CD4-positive, alpha-beta T cell treated with Interleukin-21 for 1 hour (primary cell): Measurements from ENCODE around the gene POLR2I.

Source experiments
- DNase-seq: peaks from one replicate; pipeline ENCODE4 v3.0.0-alpha.2; 2020

The POLR2I gene

GRCh38 chr19:36131221-36131620 is 16.5 kb upstream of the POLR2I start:
- DNase-seq: peak; percentile 38

- no peak for DNase-seq
Measured at GRCh38 chr19:36128392-36128736, 13.7 kb upstream of the POLR2I start.

GRCh38 chr19:36125557-36125956 is 10.9 kb upstream of the POLR2I start:
- no peak for DNase-seq

- DNase-seq: no peak
Measured at GRCh38 chr19:36121486-36122124, 6.9 kb upstream of the POLR2I start.

GRCh38 chr19:36120984-36121358 is 6.3 kb upstream of the POLR2I start:
- DNase-seq: no peak

GRCh38 chr19:36120092-36120983 is 5.7 kb upstream of the POLR2I start:
- no peak for DNase-seq

GRCh38 chr19:36116344-36116637 is 1.6 kb upstream of the POLR2I start:
- DNase-seq: no peak

- no peak for DNase-seq
Measured at GRCh38 chr19:36115453-36116343, 1.0 kb upstream of the POLR2I start, which contains the start of gene TBCB. Gene TBCB (plus strand): TSS chr19:36115468. CDS start chr19:36115561, 93 bp downstream.

- DNase-seq: peak; percentile 31
Measured at GRCh38 chr19:36113894-36114720, 568 bp downstream of the POLR2I start.

GRCh38 chr19:36113425-36113824 is 1.2 kb downstream of the POLR2I start:
- no peak for DNase-seq

GRCh38 chr19:36112678-36113077 is 2.0 kb downstream of the POLR2I start:
- DNase-seq: no peak

- no peak for DNase-seq
Measured at GRCh38 chr19:36111200-36111539, 3.5 kb downstream of the POLR2I start.

- DNase-seq: no peak
Measured at GRCh38 chr19:36110487-36111199, 4.0 kb downstream of the POLR2I start, which contains the start of gene OVOL3. Gene OVOL3 (plus strand): TSS chr19:36111143. CDS start chr19:36111203, 60 bp downstream.

- no peak for DNase-seq
Measured at GRCh38 chr19:36108684-36109083, 6.0 kb downstream of the POLR2I start.

GRCh38 chr19:36106991-36107390 is 7.7 kb downstream of the POLR2I start:
- no peak for DNase-seq

GRCh38 chr19:36106441-36106840 is 8.2 kb downstream of the POLR2I start:
- no peak for DNase-seq

GRCh38 chr19:36103842-36104552 is 10.7 kb downstream of the POLR2I start:
- no peak for DNase-seq

- DNase-seq: no peak
Measured at GRCh38 chr19:36103040-36103626, 11.5 kb downstream of the POLR2I start.

- DNase-seq: no peak
Measured at GRCh38 chr19:36101550-36102327, 12.9 kb downstream of the POLR2I start.

GRCh38 chr19:36100476-36100875 is 14.2 kb downstream of the POLR2I start:
- DNase-seq: no peak
